ENCODE results near the gene NTN4. TPM values are rescaled to one million over a fixed set of nuclear protein-coding genes. Genes with fewer than 3 reads are reported as not detected.
A peak's percentile ranks its signal among the peaks of the same experiment; 100 is the strongest.
"Not testable (repeated sequence)": the region's sequence is repeated elsewhere in the genome, so short reads cannot be mapped to it uniquely, and the experiment has no call there.

The NTN4 gene
- total and polyA plus RNA-seq, 9 donors = 25.0 to 46.9 (median 43.1) TPM

DNA sequence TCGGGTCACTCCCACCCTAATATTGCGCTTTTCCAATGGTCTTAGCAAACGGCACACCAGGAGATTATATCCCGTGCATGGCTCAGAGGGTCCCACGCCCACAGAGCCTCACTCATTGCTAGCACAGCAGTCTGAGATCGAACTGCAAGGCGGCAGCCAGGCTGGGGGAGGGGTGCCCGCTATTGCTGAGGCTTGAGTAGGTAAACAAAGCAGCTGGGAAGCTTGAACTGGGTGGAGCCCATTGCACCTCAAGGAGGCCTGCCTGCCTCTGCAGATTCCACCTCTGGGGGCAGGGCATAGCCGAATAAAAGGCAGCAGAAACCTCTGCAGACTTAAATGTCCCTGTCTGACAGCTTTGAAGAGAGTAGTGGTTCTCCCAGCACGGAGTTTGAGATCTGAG, 15.1 kb downstream of the NTN4 start:
- not testable (repeated sequence) for H3K27me3 ChIP-seq (ENCODE audit: control insufficient read depth, insufficient read depth, low read length); H3K27ac ChIP-seq (ENCODE audit: low read length); H3K36me3 ChIP-seq (ENCODE audit: control insufficient read depth, insufficient read depth, low read length); H3K9me3 ChIP-seq (replicated peaks; ENCODE audit: control insufficient read depth, low read depth, low read length); H3K4me1 ChIP-seq (ENCODE audit: control insufficient read depth, insufficient read depth, low read length); DNase-seq; H3K4me3 ChIP-seq (ENCODE audit: low read length)
- 71% methylated on average over 1 of the region's 10 CpGs for WGBS (ENCODE audit: insufficient coverage)

DNA sequence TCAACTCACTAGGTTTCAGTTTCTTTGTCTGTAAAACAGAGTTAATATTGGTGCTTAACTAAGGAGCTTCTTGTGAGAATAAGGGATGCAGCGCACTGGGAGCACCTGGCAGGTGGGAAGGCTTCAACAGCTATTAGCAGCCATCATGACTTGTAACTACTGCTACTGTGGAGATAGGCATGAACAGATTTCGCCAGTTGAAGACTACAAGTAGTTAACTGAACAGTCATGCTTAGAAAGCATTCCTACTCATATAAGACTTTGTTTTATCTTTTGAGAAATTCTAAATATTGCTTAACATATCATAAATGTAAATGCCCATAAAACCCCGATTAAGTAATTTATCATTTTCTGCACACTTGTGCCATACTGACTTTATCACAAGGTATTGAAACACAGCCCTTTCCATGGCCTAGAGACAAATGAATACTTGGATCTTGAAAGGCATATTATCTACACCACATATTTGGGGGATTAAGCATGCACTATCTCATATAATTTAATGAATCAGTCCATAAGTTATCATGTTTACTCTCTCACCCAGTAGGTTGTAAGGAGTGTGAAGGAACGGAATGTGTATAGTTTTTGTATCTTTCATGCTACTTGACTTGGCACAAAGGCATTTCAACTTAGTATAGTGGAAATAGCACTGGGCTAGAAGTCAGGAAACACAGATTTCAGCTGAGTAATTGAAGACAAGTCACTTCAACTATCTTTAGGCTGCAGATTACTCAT, 16.1 kb downstream of the NTN4 start:
- 71% methylated on average over 1 of the region's 4 CpGs for WGBS (ENCODE audit: insufficient coverage)
- Histone ChIP-seq H3K4me3 (ENCODE audit: low read length) (no peak overlapping the region), H3K36me3 (ENCODE audit: control insufficient read depth, insufficient read depth, low read length) (no peaks in the 10 kb centered on the region), H3K9me3 (replicated peaks; ENCODE audit: control insufficient read depth, low read depth, low read length) (no peaks in the 10 kb centered on the region), H3K27ac (ENCODE audit: low read length) (no peak overlapping the region), H3K4me1 (ENCODE audit: control insufficient read depth, insufficient read depth, low read length) (no peaks in the 10 kb centered on the region), H3K27me3 (ENCODE audit: control insufficient read depth, insufficient read depth, low read length) (no peaks in the 10 kb centered on the region)
- no peak for DNase-seq

DNA sequence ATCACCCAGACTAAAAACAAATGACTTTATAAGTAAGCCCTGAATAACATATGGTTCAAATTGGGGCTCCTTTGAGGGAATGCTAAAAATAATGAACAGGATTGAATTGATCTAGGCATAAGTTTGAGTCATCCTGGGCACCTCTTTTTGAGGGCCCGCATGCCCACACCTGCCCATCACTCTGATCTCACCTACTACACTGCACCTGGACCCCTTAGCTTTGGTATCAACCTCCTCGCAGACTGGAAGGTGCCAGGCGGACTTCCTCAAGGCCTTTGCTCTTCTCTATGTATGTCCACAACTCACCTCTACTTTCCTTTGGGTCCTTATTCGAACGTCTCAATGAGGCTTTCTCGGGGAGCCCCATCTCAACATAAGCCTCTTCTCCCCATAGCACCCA, 17.2 kb downstream of the NTN4 start:
- 98% methylated on average over 6 of the region's 6 CpGs for WGBS (ENCODE audit: insufficient coverage)
- no peak for DNase-seq

DNA sequence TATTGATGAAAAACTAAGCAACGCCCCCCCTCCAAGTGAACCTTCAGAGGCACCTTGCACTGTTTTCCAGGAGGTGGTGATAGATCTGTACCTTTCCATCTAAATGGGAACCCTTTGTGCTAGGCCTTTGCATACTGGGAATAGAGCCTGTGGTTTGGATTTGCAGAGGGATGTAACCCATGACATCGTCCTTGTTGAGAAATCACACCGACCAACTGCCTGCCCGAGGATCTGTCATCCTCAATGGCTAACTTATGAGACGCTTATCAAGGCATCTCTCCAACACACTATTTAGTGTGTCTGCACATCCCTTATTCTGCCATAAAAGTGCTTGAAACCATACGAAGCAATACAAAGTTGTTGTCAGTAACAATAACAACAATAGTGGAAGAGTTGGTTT, 22.9 kb downstream of the NTN4 start:
- H3K27me3 ChIP-seq (ENCODE audit: control insufficient read depth, insufficient read depth, low read length) = no peaks in the 10 kb centered on the region
- no peaks in the 10 kb centered on the region for H3K36me3 ChIP-seq (ENCODE audit: control insufficient read depth, insufficient read depth, low read length)
- WGBS (ENCODE audit: insufficient coverage) = no CpG with 5 or more reads among the region's 6 CpGs
- DNase-seq = no peak
- no peak overlapping the region for H3K27ac ChIP-seq (ENCODE audit: low read length)
- H3K4me1 ChIP-seq (ENCODE audit: control insufficient read depth, insufficient read depth, low read length) = peaks cover 4% of the 10 kb centered on the region
- no peaks in the 10 kb centered on the region for H3K9me3 ChIP-seq (replicated peaks; ENCODE audit: control insufficient read depth, low read depth, low read length)
- H3K4me3 ChIP-seq (ENCODE audit: low read length) = no peak overlapping the region

More for the DNA sequence above, 17.2 kb downstream of the NTN4 start:
- H3K4me1 ChIP-seq (ENCODE audit: control insufficient read depth, insufficient read depth, low read length) = no peaks in the 10 kb centered on the region
- H3K9me3 ChIP-seq (replicated peaks; ENCODE audit: control insufficient read depth, low read depth, low read length) = no peaks in the 10 kb centered on the region
- no peak overlapping the region for H3K27ac ChIP-seq (ENCODE audit: low read length)
- H3K4me3 ChIP-seq (ENCODE audit: low read length) = no peak overlapping the region
- H3K36me3 ChIP-seq (ENCODE audit: control insufficient read depth, insufficient read depth, low read length) = no peaks in the 10 kb centered on the region
- no peaks in the 10 kb centered on the region for H3K27me3 ChIP-seq (ENCODE audit: control insufficient read depth, insufficient read depth, low read length)

GRCh38 chr12:95766356-95767019, 24.1 kb downstream of the NTN4 start:
- DNase-seq = no peak
- WGBS (ENCODE audit: insufficient coverage) = 93% methylated on average over 3 of the region's 7 CpGs
- Histone ChIP-seq H3K27me3 (ENCODE audit: control insufficient read depth, insufficient read depth, low read length) (no peaks in the 10 kb centered on the region), H3K9me3 (replicated peaks; ENCODE audit: control insufficient read depth, low read depth, low read length) (no peaks in the 10 kb centered on the region), H3K36me3 (ENCODE audit: control insufficient read depth, insufficient read depth, low read length) (no peaks in the 10 kb centered on the region), H3K4me3 (ENCODE audit: low read length) (no peak overlapping the region), H3K4me1 (ENCODE audit: control insufficient read depth, insufficient read depth, low read length) (peaks cover 4% of the 10 kb centered on the region), H3K27ac (ENCODE audit: low read length) (no peak overlapping the region)

- H3K27ac ChIP-seq (ENCODE audit: low read length) = no peak overlapping the region
- peaks cover 4% of the 10 kb centered on the region for H3K4me1 ChIP-seq (ENCODE audit: control insufficient read depth, insufficient read depth, low read length)
- H3K4me3 ChIP-seq (ENCODE audit: low read length) = no peak overlapping the region
- WGBS (ENCODE audit: insufficient coverage) = no CpG with 5 or more reads among the region's 1 CpG
- H3K27me3 ChIP-seq (ENCODE audit: control insufficient read depth, insufficient read depth, low read length) = no peaks in the 10 kb centered on the region
- no peak for DNase-seq
- H3K9me3 ChIP-seq (replicated peaks; ENCODE audit: control insufficient read depth, low read depth, low read length) = no peaks in the 10 kb centered on the region
- no peaks in the 10 kb centered on the region for H3K36me3 ChIP-seq (ENCODE audit: control insufficient read depth, insufficient read depth, low read length)
These were observed 25.7 kb downstream of the NTN4 start for GRCh38 chr12:95764848-95765247.

DNA sequence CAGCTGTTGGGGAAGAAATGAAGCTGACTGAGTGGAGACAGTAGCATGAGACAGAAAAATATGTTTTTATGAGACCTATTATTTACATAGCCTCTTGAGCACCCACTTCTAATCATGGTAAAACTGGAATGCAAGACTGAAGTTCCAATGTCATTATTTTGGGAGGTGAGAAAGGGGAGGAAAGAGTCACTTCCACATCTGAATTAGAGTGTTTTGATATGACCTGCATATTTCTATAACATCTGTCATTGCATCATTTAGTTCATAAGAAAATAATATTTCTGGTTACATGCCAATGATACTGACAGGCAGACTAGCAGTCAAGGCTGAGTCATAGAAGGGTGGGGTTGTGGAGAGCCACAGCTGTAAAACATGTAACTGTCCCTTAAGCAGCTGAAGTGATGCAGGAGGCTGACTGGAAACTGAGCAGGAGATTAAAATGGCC, 26.7 kb downstream of the NTN4 start:
- peaks cover 5% of the 10 kb centered on the region for H3K9me3 ChIP-seq (replicated peaks; ENCODE audit: control insufficient read depth, low read depth, low read length)
- peaks cover 4% of the 10 kb centered on the region for H3K4me1 ChIP-seq (ENCODE audit: control insufficient read depth, insufficient read depth, low read length)
- no peaks in the 10 kb centered on the region for H3K27me3 ChIP-seq (ENCODE audit: control insufficient read depth, insufficient read depth, low read length)
- no peaks in the 10 kb centered on the region for H3K36me3 ChIP-seq (ENCODE audit: control insufficient read depth, insufficient read depth, low read length)
- H3K4me3 ChIP-seq (ENCODE audit: low read length) = no peak overlapping the region
- no peak overlapping the region for H3K27ac ChIP-seq (ENCODE audit: low read length)
- DNase-seq = peak; percentile 83

DNA sequence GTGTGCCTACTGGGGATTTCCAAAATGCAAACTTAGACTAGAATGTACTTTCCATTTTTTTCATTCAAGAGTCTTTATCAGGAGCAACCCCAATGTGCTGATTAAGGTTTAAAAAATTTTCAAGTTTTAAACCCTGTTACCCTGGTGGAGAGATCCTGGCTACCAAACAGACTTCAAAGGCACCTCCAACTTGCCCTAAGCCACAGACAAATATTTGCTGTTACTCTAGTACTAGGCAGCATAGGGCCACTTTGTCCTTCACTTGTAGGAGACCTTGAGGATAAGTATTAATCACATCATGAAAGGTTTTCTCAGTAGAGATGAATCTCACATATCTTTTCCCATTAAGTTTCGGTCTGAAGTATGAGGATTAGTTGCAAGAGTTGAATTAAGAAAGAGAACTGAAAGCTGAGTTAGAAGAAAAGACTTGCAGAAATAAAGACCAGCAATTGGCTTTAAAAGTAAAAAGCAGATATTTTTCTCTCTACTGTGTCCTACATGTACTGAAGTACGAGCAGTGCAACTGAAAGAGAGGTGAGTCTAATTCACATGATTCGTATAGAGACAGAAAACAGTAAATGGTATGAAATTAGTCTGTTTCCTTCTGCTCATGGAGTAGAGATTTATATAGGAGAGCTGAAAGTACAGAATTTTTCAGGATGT, 28.3 kb downstream of the NTN4 start:
- WGBS (ENCODE audit: insufficient coverage) = 100% methylated on average over 1 of the region's 3 CpGs
- no peak overlapping the region for H3K27ac ChIP-seq (ENCODE audit: low read length)
- DNase-seq = no peak
- H3K9me3 ChIP-seq (replicated peaks; ENCODE audit: control insufficient read depth, low read depth, low read length) = peaks cover 6% of the 10 kb centered on the region
- no peak overlapping the region for H3K4me3 ChIP-seq (ENCODE audit: low read length)
- H3K27me3 ChIP-seq (ENCODE audit: control insufficient read depth, insufficient read depth, low read length) = no peaks in the 10 kb centered on the region
- no peaks in the 10 kb centered on the region for H3K36me3 ChIP-seq (ENCODE audit: control insufficient read depth, insufficient read depth, low read length)
- peaks cover 4% of the 10 kb centered on the region for H3K4me1 ChIP-seq (ENCODE audit: control insufficient read depth, insufficient read depth, low read length)

- 100% methylated on average over 1 of the region's 3 CpGs for WGBS (ENCODE audit: insufficient coverage)
- H3K27me3 ChIP-seq (ENCODE audit: control insufficient read depth, insufficient read depth, low read length) = no peaks in the 10 kb centered on the region
- H3K36me3 ChIP-seq (ENCODE audit: control insufficient read depth, insufficient read depth, low read length) = no peaks in the 10 kb centered on the region
- no peak overlapping the region for H3K27ac ChIP-seq (ENCODE audit: low read length)
- no peak for DNase-seq
- H3K9me3 ChIP-seq (replicated peaks; ENCODE audit: control insufficient read depth, low read depth, low read length) = peaks cover 6% of the 10 kb centered on the region
- no peak overlapping the region for H3K4me3 ChIP-seq (ENCODE audit: low read length)
- H3K4me1 ChIP-seq (ENCODE audit: control insufficient read depth, insufficient read depth, low read length) = peaks cover 5% of the 10 kb centered on the region
These were observed 30.2 kb downstream of the NTN4 start for GRCh38 chr12:95760371-95760770.

DNA sequence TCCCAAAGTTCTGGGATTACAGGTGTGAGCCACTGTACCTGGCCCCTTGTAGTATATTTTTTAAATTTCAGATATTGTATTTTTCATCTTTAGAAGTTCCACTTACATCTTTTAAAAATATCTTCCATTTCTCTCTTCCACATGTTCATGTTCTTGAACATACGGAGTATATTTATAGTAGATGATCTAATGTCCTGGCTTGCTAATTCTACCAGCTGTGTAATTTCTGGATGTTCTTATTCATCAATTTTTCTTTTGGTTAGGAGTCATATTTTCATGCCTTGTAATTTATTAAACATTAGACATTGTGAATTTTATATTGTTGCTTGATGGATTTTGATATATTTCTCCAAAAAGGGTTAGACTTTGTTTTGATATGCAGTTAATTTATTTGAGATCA, 30.8 kb downstream of the NTN4 start:
- DNase-seq = peak; percentile 53
- no peaks in the 10 kb centered on the region for H3K36me3 ChIP-seq (ENCODE audit: control insufficient read depth, insufficient read depth, low read length)
- H3K4me3 ChIP-seq (ENCODE audit: low read length) = no peak overlapping the region
- H3K9me3 ChIP-seq (replicated peaks; ENCODE audit: control insufficient read depth, low read depth, low read length) = peaks cover 6% of the 10 kb centered on the region
- WGBS (ENCODE audit: insufficient coverage) = no CpG with 5 or more reads among the region's 1 CpG
- peaks cover 8% of the 10 kb centered on the region for H3K4me1 ChIP-seq (ENCODE audit: control insufficient read depth, insufficient read depth, low read length)
- no peak overlapping the region for H3K27ac ChIP-seq (ENCODE audit: low read length)
- H3K27me3 ChIP-seq (ENCODE audit: control insufficient read depth, insufficient read depth, low read length) = no peaks in the 10 kb centered on the region

All from muscle of leg (tissue), 11 donors.